Amniotic stem cell (primary cell): ENCODE results near the gene HSPG2.
"Not testable (repeated sequence)": the region's sequence is repeated elsewhere in the genome, so short reads cannot be mapped to it uniquely, and the experiment has no call there.

ENCODE experiments used
- DNase-seq: peaks from one replicate; lab custom pipeline; 2025; lab: John Stamatoyannopoulos, UW

Gene HSPG2

GRCh38 chr1:21955501-21956281 is 18.6 kb upstream of the HSPG2 start:
- no peak for DNase-seq

DNA sequence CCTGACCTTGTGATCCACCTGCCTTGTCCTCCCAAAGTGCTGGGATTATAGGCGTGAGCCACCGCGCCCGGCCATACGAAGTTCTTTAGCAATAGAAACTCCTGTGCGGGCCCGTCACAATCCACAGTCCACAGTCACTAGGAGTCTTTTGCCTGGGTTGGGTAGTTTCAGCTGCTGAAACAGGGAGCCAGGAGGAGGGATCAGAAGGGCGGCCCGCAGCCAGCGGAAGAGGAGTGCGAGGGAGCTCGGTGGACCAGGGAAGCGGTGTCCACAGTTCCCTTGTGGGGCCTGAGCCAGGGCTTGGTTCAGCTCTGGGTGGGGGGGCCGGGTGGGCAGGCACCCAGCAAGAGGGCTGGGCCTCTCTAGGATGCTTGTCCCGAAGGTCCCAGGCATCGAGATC is 17.9 kb upstream of the HSPG2 start:
- DNase-seq: no peak

- no peak for DNase-seq
These were observed 15.8 kb upstream of the HSPG2 start for GRCh38 chr1:21952786-21953520.

DNA sequence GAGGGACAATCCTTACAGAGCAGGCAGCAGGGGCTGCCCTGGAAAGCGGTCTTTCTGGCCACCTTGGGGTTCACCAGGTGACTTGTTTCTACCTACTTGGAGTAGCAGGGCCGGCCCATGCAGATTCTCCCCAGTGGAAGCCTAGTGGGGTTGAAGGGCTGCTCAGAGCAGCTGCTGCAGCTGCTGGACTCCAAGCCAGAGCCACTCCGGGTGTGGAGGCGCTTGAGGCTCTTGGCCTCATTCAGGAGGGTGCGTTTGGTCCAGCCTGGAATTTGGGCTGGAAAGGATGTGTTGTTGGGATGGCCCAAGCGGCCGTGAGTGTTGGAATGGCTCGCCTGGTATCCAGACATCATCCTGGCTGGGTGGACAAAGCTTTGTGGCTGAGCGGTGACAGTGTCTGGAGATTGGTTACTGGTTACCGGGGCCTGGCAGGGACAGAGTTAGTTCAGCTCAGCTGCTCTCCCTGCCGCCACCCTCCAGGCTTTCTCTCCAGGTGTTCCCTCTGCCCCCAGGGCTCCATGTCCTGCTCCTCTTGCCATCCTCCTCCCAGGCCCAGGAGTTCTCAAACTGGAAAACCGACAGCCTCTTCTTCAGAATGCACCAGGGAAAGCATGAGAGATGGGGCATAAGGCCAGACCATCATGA is 14.2 kb upstream of the HSPG2 start:
- DNase-seq: no peak

- DNase-seq: no peak
These were observed 13.6 kb upstream of the HSPG2 start for GRCh38 chr1:21950734-21951133.

GRCh38 chr1:21946836-21947587 is 9.9 kb upstream of the HSPG2 start:
- DNase-seq: no peak

DNA sequence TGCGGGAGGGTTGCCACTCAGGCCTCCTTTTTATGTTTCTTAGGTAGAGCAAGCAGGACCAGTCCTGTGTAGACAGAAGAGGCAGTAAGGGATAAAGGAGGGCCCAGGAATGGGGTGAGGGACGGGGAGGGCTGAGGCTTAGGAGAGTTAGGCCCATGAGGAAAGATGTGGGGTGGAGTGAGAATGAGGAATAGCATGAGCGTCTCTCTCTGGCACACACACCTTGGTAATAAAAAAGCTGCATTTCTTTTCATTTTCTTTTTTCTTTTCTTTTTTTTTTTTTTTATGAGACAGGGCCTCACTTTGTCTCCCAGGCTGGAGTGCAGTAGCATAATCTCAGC is 7.6 kb upstream of the HSPG2 start:
- DNase-seq: no peak

GRCh38 chr1:21942959-21943640 is 6.0 kb upstream of the HSPG2 start:
- DNase-seq: not testable (repeated sequence)

GRCh38 chr1:21942464-21942863 is 5.4 kb upstream of the HSPG2 start:
- no peak for DNase-seq

DNA sequence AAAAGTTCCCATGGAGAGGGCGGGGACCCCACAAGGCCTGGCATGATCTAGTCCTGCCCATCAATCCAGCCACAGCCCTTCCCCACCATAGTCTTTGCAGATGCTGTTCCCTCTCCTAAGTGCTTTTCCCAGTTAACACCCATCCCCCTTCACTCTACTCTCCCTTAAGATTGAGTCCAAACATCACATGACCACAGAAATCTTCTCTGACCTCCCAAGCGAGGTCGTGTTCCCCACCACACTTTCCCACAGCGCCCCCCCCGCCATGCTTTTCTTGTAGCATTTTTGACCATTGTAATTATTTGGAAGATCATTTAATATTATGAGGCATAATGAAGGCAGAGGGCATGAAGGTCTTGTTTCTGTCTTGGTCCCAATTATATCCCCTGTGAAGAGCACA is 4.3 kb upstream of the HSPG2 start:
- no peak for DNase-seq

DNA sequence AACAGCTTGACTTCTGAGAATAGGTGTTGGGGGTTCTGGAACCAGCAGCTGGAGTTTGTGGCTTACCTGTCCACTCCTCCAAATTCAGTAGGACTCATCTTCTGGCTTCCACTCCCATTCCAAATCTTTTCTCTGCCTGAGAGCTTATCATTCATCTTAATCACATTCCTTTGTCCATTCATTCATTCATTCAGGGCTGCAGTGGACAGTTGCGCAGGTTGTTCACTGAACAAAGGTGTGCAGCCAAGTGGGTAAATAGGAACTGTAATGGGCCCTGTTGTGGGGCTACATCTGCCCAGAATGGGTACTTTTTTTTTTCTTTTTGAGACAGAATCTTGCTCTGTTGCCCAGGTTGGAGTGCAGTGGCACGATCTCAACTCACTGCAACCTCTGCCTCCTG is 3.4 kb upstream of the HSPG2 start:
- no peak for DNase-seq

- DNase-seq: peak; percentile 94
These were observed 2.7 kb upstream of the HSPG2 start for GRCh38 chr1:21939650-21940374.

GRCh38 chr1:21938732-21939538 is 1.8 kb upstream of the HSPG2 start:
- no peak for DNase-seq

GRCh38 chr1:21937372-21938121 is 437 bp upstream of the HSPG2 start:
- peak; percentile 72 for DNase-seq

- no peak for DNase-seq
These were observed 611 bp downstream of the HSPG2 start for GRCh38 chr1:21936366-21937031.

DNA sequence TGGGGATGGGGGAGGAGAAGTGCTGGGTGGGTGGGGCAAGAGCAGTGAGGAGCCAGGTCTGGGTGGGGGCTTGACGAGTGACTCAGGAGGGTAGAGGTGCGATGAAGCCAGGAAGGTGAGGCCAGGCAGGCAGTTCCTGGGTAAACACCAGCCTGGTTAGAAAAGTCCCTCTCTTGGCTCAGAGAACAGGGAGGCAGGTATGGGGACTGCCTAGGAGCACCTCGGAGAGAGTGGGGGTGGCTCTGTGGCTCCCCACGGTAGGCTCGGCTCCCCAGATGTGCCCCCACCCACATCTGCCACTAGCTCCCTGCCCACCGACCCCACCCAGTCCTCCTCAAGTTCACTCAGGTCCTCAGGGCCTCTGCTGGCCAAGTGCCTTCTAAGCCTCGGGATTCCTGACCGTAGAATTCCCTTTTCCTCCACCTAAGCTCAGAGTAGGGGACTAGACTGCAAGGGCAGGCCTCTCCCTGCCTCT is 1.2 kb downstream of the HSPG2 start:
- DNase-seq: no peak

GRCh38 chr1:21935393-21935804 is 1.7 kb downstream of the HSPG2 start:
- DNase-seq: no peak

DNA sequence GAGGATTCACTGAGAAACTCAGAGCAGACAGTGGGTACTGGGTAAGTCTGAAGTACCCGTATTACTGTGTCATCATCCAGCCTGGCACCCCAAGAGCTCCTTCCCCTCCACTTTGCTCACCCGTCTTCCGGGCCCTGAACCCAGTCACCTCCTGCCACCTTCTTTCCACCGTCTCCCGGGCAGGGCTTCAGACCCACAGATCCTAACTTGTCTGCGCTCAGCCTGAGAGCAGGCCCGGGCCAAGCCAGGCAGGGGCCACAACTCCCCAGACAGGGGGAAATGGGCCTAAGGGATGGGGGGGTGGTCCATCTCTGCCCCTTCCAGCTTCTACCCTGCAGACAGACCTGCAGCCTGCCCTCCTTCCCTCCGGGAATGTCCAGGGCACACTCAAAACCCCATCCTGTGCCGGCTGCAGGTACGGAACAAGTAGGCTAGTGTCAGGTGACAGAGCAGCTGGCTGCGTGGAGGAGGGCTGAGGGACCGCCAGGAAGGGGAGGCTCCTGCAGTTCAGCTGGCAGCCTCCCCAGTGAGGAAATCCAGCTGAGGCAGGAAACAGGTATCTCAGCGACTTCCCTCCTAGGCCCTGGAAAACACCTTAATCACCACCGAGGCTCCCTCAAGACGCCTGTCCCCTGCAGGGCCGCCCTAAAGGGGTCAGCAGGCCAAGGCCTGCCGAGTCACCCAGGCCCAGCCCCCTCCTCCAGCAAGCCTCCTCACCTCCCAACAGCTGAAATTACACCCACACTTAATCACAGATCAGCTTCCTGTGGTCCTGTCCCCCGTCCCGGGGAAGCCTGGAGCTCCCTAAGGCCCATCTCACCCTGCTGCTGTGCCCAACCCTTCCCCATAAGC is 3.5 kb downstream of the HSPG2 start:
- no peak for DNase-seq
